KMS-11 (cell line): ENCODE measurements around the gene CD300H.

Source experiments
- H2AFZ ChIP-seq: fragments of 200-600 bp; sonication (generic); 2 replicates; pipeline ENCODE4 v1.6.1; 2016; ENCODE audit warnings: antibody characterized with exemption, mixed run types, low read depth
- H3K27ac ChIP-seq: fragments of 200-600 bp; sonication (generic); 2 replicates; pipeline ENCODE4 v1.6.1; 2016; ENCODE audit warnings: mild to moderate bottlenecking, mixed run types
- H3K27me3 ChIP-seq: fragments of 200-600 bp; sonication (generic); 2 replicates; pipeline ENCODE4 v1.6.1; 2017; ENCODE audit warnings: mild to moderate bottlenecking, low read depth, mixed run types, moderate library complexity; ENCODE audit not compliant: insufficient read depth
- H3K36me3 ChIP-seq: fragments of 200-600 bp; sonication (generic); 2 replicates; pipeline ENCODE4 v1.6.1; 2017; ENCODE audit warnings: mild to moderate bottlenecking, mixed run types; ENCODE audit not compliant: insufficient read depth
- H3K4me1 ChIP-seq: fragments of 200-600 bp; sonication (generic); 2 replicates; pipeline ENCODE4 v1.6.1; 2016; ENCODE audit warnings: mild to moderate bottlenecking, low read depth, mixed run types; ENCODE audit not compliant: poor library complexity, severe bottlenecking
- H3K4me2 ChIP-seq: fragments of 200-600 bp; sonication (generic); 2 replicates; pipeline ENCODE4 v1.7.0; 2016; ENCODE audit warnings: mild to moderate bottlenecking, mixed run types
- H3K4me3 ChIP-seq: fragments of 200-600 bp; sonication (generic); IDR thresholded peaks from 2 replicates; pipeline ENCODE4 v1.6.1; 2017; ENCODE audit warnings: low read depth, low read length, mixed read lengths; ENCODE audit not compliant: insufficient read depth
- H3K79me2 ChIP-seq: fragments of 200-600 bp; sonication (generic); 2 replicates; pipeline ENCODE4 v1.6.1; 2016; ENCODE audit warnings: low read depth, mixed run types; ENCODE audit not compliant: insufficient read depth
- H3K9ac ChIP-seq: fragments of 200-600 bp; sonication (generic); 2 replicates; pipeline ENCODE4 v1.6.1; 2016; ENCODE audit warnings: mild to moderate bottlenecking, mixed run types
- H4K20me1 ChIP-seq: fragments of 200-600 bp; sonication (generic); 2 replicates; pipeline ENCODE4 v1.6.1; 2016; ENCODE audit warnings: mild to moderate bottlenecking, mixed run types; ENCODE audit not compliant: insufficient read depth
- CTCF ChIP-seq: fragments of 200-600 bp; sonication (generic); conservative IDR thresholded peaks from 2 replicates; pipeline ENCODE4 v1.6.1; 2017; ENCODE audit warnings: low read depth, mild to moderate bottlenecking, antibody characterized with exemption, low read length, moderate library complexity, mixed read lengths

CD300H gene

GRCh38 chr17:74532115-74532514 lies 35.2 kb downstream of the CD300H start:
- Histone ChIP-seq H2AFZ (no peak overlapping the region), H3K27me3 (peaks cover 96% of the 10 kb centered on the region), H3K27ac (no peak overlapping the region), H3K4me2 (no peak overlapping the region), H3K36me3 (no peaks in the 10 kb centered on the region), H3K9ac (no peak overlapping the region), H3K4me1 (no peaks in the 10 kb centered on the region), H3K79me2 (no peaks in the 10 kb centered on the region), H3K4me3 (no peak overlapping the region), H4K20me1 (no peaks in the 10 kb centered on the region)
- no peak for TF ChIP-seq CTCF

- Histone ChIP-seq H3K36me3 (no peaks in the 10 kb centered on the region), H3K27me3 (peaks cover 96% of the 10 kb centered on the region), H3K27ac (no peak within 1 kb of the TSS), H3K4me2 (no peak within 1 kb of the TSS), H2AFZ (no peak within 1 kb of the TSS), H3K4me1 (no peaks in the 10 kb centered on the region), H4K20me1 (no peaks in the 10 kb centered on the region), H3K4me3 (no peak within 1 kb of the TSS), H3K79me2 (no peaks in the 10 kb centered on the region), H3K9ac (no peak within 1 kb of the TSS)
- TF ChIP-seq CTCF: no peak
These were observed 36.0 kb downstream of the CD300H start, which contains the start of gene CD300LB for GRCh38 chr17:74531231-74531761. Gene CD300LB (minus strand): TSS chr17:74531475. CDS start chr17:74531350, 125 bp downstream.

DNA sequence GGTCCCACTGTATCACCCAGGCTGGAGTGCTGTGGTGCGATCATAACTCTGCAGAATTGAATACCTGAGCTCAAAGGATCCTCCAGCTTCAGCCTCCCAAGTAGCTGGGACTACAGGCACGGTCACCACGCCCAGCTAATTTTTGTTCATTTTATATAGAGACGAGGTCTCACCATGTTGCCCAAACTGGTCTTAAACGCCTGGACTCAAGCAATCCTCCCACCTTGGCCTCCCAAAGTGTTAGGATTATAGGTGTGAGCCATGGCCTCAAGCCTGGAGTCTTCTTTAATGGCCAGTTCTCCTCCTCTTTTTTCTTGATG lies 36.5 kb downstream of the CD300H start:
- H3K4me1 ChIP-seq: no peaks in the 10 kb centered on the region
- H3K79me2 ChIP-seq: no peaks in the 10 kb centered on the region
- no peaks in the 10 kb centered on the region for H4K20me1 ChIP-seq
- peaks cover 97% of the 10 kb centered on the region for H3K27me3 ChIP-seq
- no peak for TF ChIP-seq CTCF
- no peak overlapping the region for H3K9ac ChIP-seq
- H3K4me2 ChIP-seq: no peak overlapping the region
- H3K27ac ChIP-seq: no peak overlapping the region
- no peak overlapping the region for H2AFZ ChIP-seq
- no peak overlapping the region for H3K4me3 ChIP-seq
- no peaks in the 10 kb centered on the region for H3K36me3 ChIP-seq

GRCh38 chr17:74529243-74529642 lies 38.1 kb downstream of the CD300H start:
- Histone ChIP-seq H3K4me1 (no peaks in the 10 kb centered on the region), H3K4me3 (no peak overlapping the region), H3K36me3 (no peaks in the 10 kb centered on the region), H4K20me1 (no peaks in the 10 kb centered on the region), H3K27ac (no peak overlapping the region), H3K4me2 (no peak overlapping the region), H2AFZ (no peak overlapping the region), H3K27me3 (peaks cover 97% of the 10 kb centered on the region), H3K79me2 (no peaks in the 10 kb centered on the region), H3K9ac (no peak overlapping the region)
- TF ChIP-seq CTCF: no peak
